Neural cell (in vitro differentiated cells): ENCODE data around the gene PDE1C. TPM values are rescaled to one million over a fixed set of nuclear protein-coding genes. Genes with fewer than 3 reads are reported as not detected.
A peak's percentile ranks its signal among the peaks of the same experiment; 100 is the strongest.

Experiments
- H2AFZ ChIP-seq: fragments of 200-600, 300-800 bp; sonication (generic), shearing (Covaris generic); 2 replicates; pipeline ENCODE4 v1.6.0; 2014; ENCODE audit warnings: low read depth, mild to moderate bottlenecking, antibody characterized with exemption, low read length, moderate library complexity
- H3F3A ChIP-seq: fragments of 200-600 bp; shearing (Covaris generic); 2 replicates; pipeline ENCODE4 v1.6.1; 2016; ENCODE audit warnings: mild to moderate bottlenecking, moderate library complexity, mixed read lengths, antibody characterized with exemption, low read length; ENCODE audit not compliant: insufficient read depth, poor library complexity, severe bottlenecking
- H3K27ac ChIP-seq: fragments of 200-600, 300-800 bp; sonication (generic), shearing (Covaris generic); 2 replicates; pipeline ENCODE4 v1.5.1; 2014; ENCODE audit warnings: mild to moderate bottlenecking, low read length, moderate library complexity
- H3K27me3 ChIP-seq: fragments of 300-800, 200-600 bp; sonication (generic), shearing (Covaris generic); 2 replicates; pipeline ENCODE4 v1.6.0; 2014; ENCODE audit warnings: mild to moderate bottlenecking, low read depth, low read length, moderate library complexity; ENCODE audit not compliant: insufficient read depth
- H3K36me3 ChIP-seq: fragments of 300-800, 200-600 bp; sonication (generic), shearing (Covaris generic); 2 replicates; pipeline ENCODE4 v1.5.1; 2014; ENCODE audit warnings: mild to moderate bottlenecking, antibody characterized with exemption, low read length, moderate library complexity; ENCODE audit not compliant: insufficient read depth
- H3K4me2 ChIP-seq: fragments of 300-800, 200-600 bp; sonication (generic), shearing (Covaris generic); 2 replicates; pipeline ENCODE4 v1.6.0; 2014; ENCODE audit warnings: mild to moderate bottlenecking, low read length
- H3K4me3 ChIP-seq: fragments of 300-800, 200-600 bp; sonication (generic), shearing (Covaris generic); 2 replicates; pipeline ENCODE4 v1.5.1; 2014; ENCODE audit warnings: mild to moderate bottlenecking, low read length, moderate library complexity
- H3K79me2 ChIP-seq: fragments of 200-600 bp; shearing (Covaris generic); replicated peaks from 2 replicates; pipeline ENCODE4 v1.6.0; 2014; ENCODE audit warnings: mild to moderate bottlenecking, low read length, moderate library complexity; ENCODE audit not compliant: insufficient read depth
- H3K9ac ChIP-seq: fragments of 300-800, 200-600 bp; sonication (generic), shearing (Covaris generic); 2 replicates; pipeline ENCODE4 v1.6.1; 2016; ENCODE audit warnings: mild to moderate bottlenecking, low read length, mixed read lengths
- H3K9me2 ChIP-seq: fragments of 200-600 bp; shearing (Covaris generic); 2 replicates; pipeline ENCODE4 v1.6.1; 2016; ENCODE audit warnings: mild to moderate bottlenecking, low read length, mixed read lengths; ENCODE audit not compliant: insufficient read depth
- H3K9me3 ChIP-seq: fragments of 200-600, 300-800 bp; sonication (generic), shearing (Covaris generic); 2 replicates; pipeline ENCODE4 v1.6.1; 2016; ENCODE audit warnings: mild to moderate bottlenecking, mixed run types, low read length, moderate library complexity, mixed read lengths
- H4K20me1 ChIP-seq: fragments of 200-600 bp; shearing (Covaris generic); 2 replicates; pipeline ENCODE4 v1.6.1; 2016; ENCODE audit warnings: mild to moderate bottlenecking, mixed run types; ENCODE audit not compliant: insufficient read depth
- CTCF ChIP-seq: fragments of 450-650 bp; IDR thresholded peaks from 2 replicates; pipeline ENCODE4 v1.5.1; 2014; ENCODE audit warnings: antibody characterized with exemption, mild to moderate bottlenecking, moderate library complexity; ENCODE audit not compliant: poor library complexity, severe bottlenecking
- EP300 ChIP-seq: fragments of 450-650 bp; conservative IDR thresholded peaks from 2 replicates; pipeline ENCODE4 v1.6.1; 2014; ENCODE audit warnings: antibody characterized with exemption, mild to moderate bottlenecking, moderate library complexity; ENCODE audit not compliant: poor library complexity, severe bottlenecking
- EZH2 ChIP-seq: fragments of 200-600, 300-800 bp; shearing (Covaris generic), sonication (generic); IDR thresholded peaks from 2 replicates; pipeline ENCODE4 v1.6.1; 2014; ENCODE audit warnings: antibody characterized with exemption, low read length, borderline replicate concordance, mild to moderate bottlenecking; ENCODE audit not compliant: insufficient read depth, poor library complexity, severe bottlenecking
- MXI1 ChIP-seq: fragments of 450-650 bp; conservative IDR thresholded peaks from 2 replicates; pipeline ENCODE4 v1.6.1; 2014; ENCODE audit warnings: antibody characterized with exemption, mild to moderate bottlenecking; ENCODE audit not compliant: poor library complexity, severe bottlenecking
- POLR2AphosphoS5 ChIP-seq: IDR thresholded peaks from 2 replicates; pipeline ENCODE4 v1.6.1; 2012
- RAD21 ChIP-seq: fragments of 450-650 bp; conservative IDR thresholded peaks from 2 replicates; pipeline ENCODE4 v1.6.1; 2014; ENCODE audit warnings: antibody characterized with exemption, mild to moderate bottlenecking, moderate library complexity
- REST ChIP-seq: IDR thresholded peaks from 2 replicates; pipeline ENCODE4 v1.6.1; 2012; ENCODE audit warnings: borderline replicate concordance
- SMC3 ChIP-seq: fragments of 450-650 bp; conservative IDR thresholded peaks from 2 replicates; pipeline ENCODE4 v1.6.1; 2014; ENCODE audit warnings: antibody characterized with exemption, mild to moderate bottlenecking, moderate library complexity; ENCODE audit not compliant: poor library complexity
- polyA plus RNA-seq: library from polyadenylated mRNA; depleted of rRNA; stranded (reverse); fragments of >200 nt; gene quantifications from 2 replicates; pipeline ENCODE4 v1.2.3, GENCODE V29; 2014

Gene PDE1C
- polyA plus RNA-seq, 1 donor from 2014 or later, result 6.6 TPM

GRCh38 chr7:32070051-32070405, 179 bp downstream of the PDE1C start:
- H3K4me2 ChIP-seq, result peak overlapping the region; percentile 66
- H3K9me3 ChIP-seq, result no peaks in the 10 kb centered on the region
- TF ChIP-seq EP300, result no peak
- peak overlapping the region; percentile 72 for H3K4me3 ChIP-seq
- no peaks in the 10 kb centered on the region for H4K20me1 ChIP-seq
- H3K27ac ChIP-seq, result no peak overlapping the region
- H3K36me3 ChIP-seq, result no peaks in the 10 kb centered on the region
- peaks cover 55% of the 10 kb centered on the region for H3K27me3 ChIP-seq
- H3F3A ChIP-seq, result no peaks in the 10 kb centered on the region
- no peaks in the 10 kb centered on the region for H3K9me2 ChIP-seq
- no peaks in the 10 kb centered on the region for H3K79me2 ChIP-seq
- H3K9ac ChIP-seq, result peak overlapping the region; percentile 54
- no peak overlapping the region for H2AFZ ChIP-seq

- Histone ChIP-seq H3F3A (no peaks in the 10 kb centered on the region), H3K4me2 (no peak overlapping the region), H3K9ac (no peak overlapping the region)
These were observed 1.0 kb downstream of the PDE1C start for GRCh38 chr7:32069116-32069650.

More at GRCh38 chr7:32069116-32069650, 1.0 kb downstream of the PDE1C start:
- H4K20me1 ChIP-seq, result no peaks in the 10 kb centered on the region
- H3K4me3 ChIP-seq, result no peak overlapping the region
- no peaks in the 10 kb centered on the region for H3K79me2 ChIP-seq
- no peaks in the 10 kb centered on the region for H3K9me3 ChIP-seq
- H3K36me3 ChIP-seq, result no peaks in the 10 kb centered on the region
- H2AFZ ChIP-seq, result no peak overlapping the region
- H3K9me2 ChIP-seq, result no peaks in the 10 kb centered on the region
- H3K27me3 ChIP-seq, result peaks cover 55% of the 10 kb centered on the region
- TF ChIP-seq EZH2 (no peak), MXI1 (no peak), REST (no peak), CTCF (no peak), RAD21 (no peak), POLR2AphosphoS5 (no peak), SMC3 (no peak)
- H3K27ac ChIP-seq, result no peak overlapping the region
